ENCODE results near the gene CSTB. TPM values are rescaled to one million over a fixed set of nuclear protein-coding genes. Genes with fewer than 3 reads are reported as not detected.

CSTB gene
- total RNA-seq, 1 experiment from 2014 or later = 36.1 TPM

DNA sequence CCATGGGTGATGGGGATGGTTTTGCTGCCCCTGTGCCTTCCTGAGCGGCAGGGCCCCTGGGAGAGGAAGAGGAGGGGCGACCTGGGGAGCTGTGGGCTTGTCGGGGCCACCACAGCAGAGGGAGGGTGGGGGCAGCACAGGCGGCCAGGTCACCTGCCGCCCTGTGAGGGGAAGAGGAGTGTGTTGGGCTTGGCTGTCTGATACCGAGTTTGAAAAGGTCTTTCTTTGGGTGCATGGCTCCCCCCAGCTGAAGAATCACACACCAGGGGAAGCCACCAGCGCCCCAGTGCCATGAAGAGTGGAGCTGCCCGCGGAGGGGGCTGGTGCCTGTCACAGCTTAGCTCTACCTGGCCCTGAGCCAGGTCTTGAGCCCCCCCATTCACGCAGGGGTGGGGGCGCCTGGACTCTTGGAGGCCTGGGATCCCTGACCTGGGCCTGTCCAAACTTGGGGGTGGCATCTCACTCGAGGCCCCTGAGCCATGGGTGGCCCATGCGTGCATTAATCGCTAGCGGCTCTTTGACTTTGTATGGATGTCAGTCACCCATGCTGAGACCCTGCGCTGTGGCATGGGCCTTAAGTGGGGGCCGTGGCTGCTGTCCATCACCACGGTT, 26.4 kb downstream of the CSTB start:
- Mint-ChIP-seq H3K9me3 (no peaks in the 10 kb centered on the region), H3K27ac (peak overlapping the region; percentile 41; the same call in 1 of the 2 replicates), H3K27me3 (ENCODE audit: low read depth) (no peaks in the 10 kb centered on the region), H3K36me3 (peaks cover 52% of the 10 kb centered on the region), H3K4me3 (no peak overlapping the region), H3K4me1 (no peaks in the 10 kb centered on the region)
- ChIA-PET CTCF (interaction anchor here (0.7 kb wide), 1 partner anchor 21 kb away, joined by 3 read pairs; no protein-coding TSS in a partner anchor), POLR2A (no interaction called here)
- ATAC-seq (no peak), DNase-seq (ENCODE audit: low spot score) (no peak)
- TF ChIP-seq NFE2L1 (CRISPR knock-in tag; IDR thresholded peaks at IDR 0.05) (no peak), ZNF121 (CRISPR knock-in tag; IDR thresholded peaks at IDR 0.05) (no peak), ZNF219 (CRISPR knock-in tag; IDR thresholded peaks at IDR 0.05; ENCODE audit: borderline replicate concordance) (no peak)

GRCh38 chr21:43748622-43749021, 27.5 kb downstream of the CSTB start:
- H3K36me3 Mint-ChIP-seq = peaks cover 50% of the 10 kb centered on the region
- no peaks in the 10 kb centered on the region for H3K27me3 Mint-ChIP-seq (ENCODE audit: low read depth)
- H3K27ac Mint-ChIP-seq = no peak overlapping the region
- no peaks in the 10 kb centered on the region for H3K9me3 Mint-ChIP-seq
- DNase-seq (ENCODE audit: low spot score) = no peak
- CTCF ChIA-PET = no interaction called here
- no peak overlapping the region for H3K4me3 Mint-ChIP-seq
- no peak for ATAC-seq
- POLR2A ChIA-PET = no interaction called here
- H3K4me1 Mint-ChIP-seq = no peaks in the 10 kb centered on the region
- TF ChIP-seq SP1 (CRISPR knock-in tag; conservative IDR thresholded peaks at IDR 0.05) = no peak
- TF ChIP-seq TEAD4 (CRISPR knock-in tag; IDR thresholded peaks at IDR 0.05) = no peak
- no peak for TF ChIP-seq ZNF396 (CRISPR knock-in tag; IDR thresholded peaks at IDR 0.05; ENCODE audit: borderline replicate concordance)
- TF ChIP-seq ZNF671 (CRISPR knock-in tag; IDR thresholded peaks at IDR 0.05) = no peak
- TF ChIP-seq, protein P1, sequence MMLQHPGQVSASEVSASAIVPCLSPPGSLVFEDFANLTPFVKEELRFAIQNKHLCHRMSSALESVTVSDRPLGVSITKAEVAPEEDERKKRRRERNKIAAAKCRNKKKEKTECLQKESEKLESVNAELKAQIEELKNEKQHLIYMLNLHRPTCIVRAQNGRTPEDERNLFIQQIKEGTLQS (CRISPR knock-in tag; conservative IDR thresholded peaks at IDR 0.05) = no peak
- no peak for TF ChIP-seq ATF1 (CRISPR knock-in tag; IDR thresholded peaks at IDR 0.05)
- TF ChIP-seq EMX1 (CRISPR knock-in tag; IDR thresholded peaks at IDR 0.05) = no peak

DNA sequence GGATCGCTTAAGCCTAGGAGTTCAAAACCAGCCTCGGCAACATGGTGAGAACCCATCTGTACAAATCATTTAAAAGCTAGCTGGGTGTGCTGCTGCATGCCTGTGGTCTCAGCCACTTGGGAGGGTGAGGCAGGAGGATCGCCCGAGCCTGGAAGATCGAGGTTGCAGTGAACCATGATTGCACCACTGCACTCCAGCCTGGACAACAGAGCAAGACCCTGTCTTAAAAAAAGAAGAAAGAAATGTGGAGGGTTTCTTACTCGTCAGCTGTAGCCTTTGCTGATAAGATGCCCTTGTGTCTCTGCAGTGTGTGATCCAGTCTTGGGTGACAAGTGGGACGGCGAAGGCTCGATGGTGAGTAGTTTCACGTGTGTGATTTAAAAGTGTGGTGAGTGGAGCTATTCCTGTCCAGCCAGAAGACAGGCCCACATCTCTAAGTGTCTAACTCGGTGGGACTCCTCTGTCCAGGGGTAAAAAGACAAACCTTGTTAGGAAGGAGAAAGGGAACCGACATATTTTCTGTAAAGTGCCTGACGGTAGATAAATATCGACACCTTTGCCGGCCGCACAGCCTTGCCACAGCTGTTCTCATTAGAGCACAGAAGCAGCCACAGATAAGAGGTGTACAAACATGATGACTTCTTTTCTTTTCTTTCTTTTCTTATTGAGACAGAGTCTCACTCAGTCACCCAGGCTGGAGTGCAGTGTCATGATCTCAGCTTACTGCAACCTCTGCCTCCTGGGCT, 30.2 kb downstream of the CSTB start:
- Mint-ChIP-seq H3K4me3 (no peak overlapping the region), H3K27me3 (ENCODE audit: low read depth) (no peaks in the 10 kb centered on the region), H3K9me3 (no peaks in the 10 kb centered on the region), H3K36me3 (peaks cover 37% of the 10 kb centered on the region), H3K27ac (no peak overlapping the region), H3K4me1 (peaks cover under 1% of the 10 kb centered on the region; the same call in 1 of the 2 replicates)
- no peak for DNase-seq (ENCODE audit: low spot score)
- ATAC-seq = no peak
- POLR2A ChIA-PET = no interaction called here
- 0 out of 2 replicates have a peak, but pooled peaks have one; percentile 31 for TF ChIP-seq ZNF121 (CRISPR knock-in tag; IDR thresholded peaks at IDR 0.05)
- no peak for TF ChIP-seq ATF1 (CRISPR knock-in tag; IDR thresholded peaks at IDR 0.05)
- TF ChIP-seq ELF4 (CRISPR knock-in tag; IDR thresholded peaks at IDR 0.05; ENCODE audit: low read depth) = no peak
- TF ChIP-seq MXD4 (CRISPR knock-in tag; IDR thresholded peaks at IDR 0.05; ENCODE audit: borderline replicate concordance) = no peak
- TF ChIP-seq FOXP1 (CRISPR knock-in tag; IDR thresholded peaks at IDR 0.05; ENCODE audit: borderline replicate concordance) = no peak
- no peak for TF ChIP-seq ARID4B (CRISPR knock-in tag; IDR thresholded peaks at IDR 0.05; ENCODE audit: borderline replicate concordance)
- TF ChIP-seq GTF2I (CRISPR knock-in tag; conservative IDR thresholded peaks at IDR 0.05) = no peak
- TF ChIP-seq ZNF317 (CRISPR knock-in tag; IDR thresholded peaks at IDR 0.05; ENCODE audit: borderline replicate concordance, low read depth) = no peak
- no peak for TF ChIP-seq PRDM15 (CRISPR knock-in tag; IDR thresholded peaks at IDR 0.05)
- CTCF ChIA-PET = interaction anchor here (1.8 kb wide), 1 partner anchor 17 kb away, joined by 7 read pairs; no protein-coding TSS in a partner anchor

Data from WTC11 (cell line).